IPS DF 19.7 (cell line): ENCODE results near the gene ABRACL.
"Not testable (repeated sequence)": the region's sequence is repeated elsewhere in the genome, so short reads cannot be mapped to it uniquely, and the experiment has no call there.

ENCODE experiments used
- DNase-seq: peaks from one replicate; pipeline ENCODE4 v3.0.0-alpha.2; 2013; ENCODE audit warnings: low read depth, low spot score

The ABRACL gene, protein sequence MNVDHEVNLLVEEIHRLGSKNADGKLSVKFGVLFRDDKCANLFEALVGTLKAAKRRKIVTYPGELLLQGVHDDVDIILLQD

DNA sequence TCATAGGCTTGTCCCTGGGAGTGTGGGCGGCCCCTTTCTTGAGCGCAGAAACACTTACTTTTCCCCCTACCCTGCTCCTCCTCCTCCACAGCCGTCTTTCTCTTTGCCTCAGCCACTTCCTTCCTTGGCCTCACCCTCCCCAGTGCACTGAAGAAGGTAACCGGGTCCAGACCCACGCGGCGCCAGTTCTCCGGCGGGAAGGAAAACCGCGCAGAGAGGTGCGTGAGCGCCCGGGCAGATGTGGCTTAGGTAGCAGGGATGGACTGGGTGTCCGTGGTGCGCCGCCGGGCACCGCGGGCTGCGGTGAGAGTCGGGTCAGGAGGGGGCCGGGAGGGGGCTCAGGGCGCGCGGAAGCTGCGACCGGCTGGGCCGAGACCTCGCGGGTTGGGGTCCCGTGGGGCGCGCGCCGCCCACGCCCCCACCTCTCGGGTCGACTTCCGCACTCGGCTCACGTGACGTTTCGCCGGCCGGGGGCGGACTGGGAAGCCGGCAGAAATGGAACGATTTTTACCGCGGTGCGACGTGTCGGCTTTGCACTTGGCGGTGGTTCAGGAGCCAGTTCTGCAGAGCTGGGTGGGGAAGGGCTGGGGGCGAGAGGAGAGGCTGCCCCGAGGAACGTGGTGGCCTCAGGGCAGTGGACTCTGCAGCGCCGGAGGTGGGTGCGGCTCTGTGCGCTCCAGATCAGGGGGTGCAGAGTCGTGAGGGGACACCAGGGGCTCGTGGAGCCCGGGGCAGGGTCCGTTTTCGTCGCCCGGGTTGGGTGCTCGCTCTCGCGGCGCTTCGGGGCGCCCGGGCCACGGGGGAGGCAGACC is at the start of gene ABRACL:
Gene ABRACL (plus strand): TSS at position 88 of the 812 bp plus-strand sequence. CDS start 5,416 bp downstream, outside the sequence.
- peak; percentile 78 for DNase-seq

DNA sequence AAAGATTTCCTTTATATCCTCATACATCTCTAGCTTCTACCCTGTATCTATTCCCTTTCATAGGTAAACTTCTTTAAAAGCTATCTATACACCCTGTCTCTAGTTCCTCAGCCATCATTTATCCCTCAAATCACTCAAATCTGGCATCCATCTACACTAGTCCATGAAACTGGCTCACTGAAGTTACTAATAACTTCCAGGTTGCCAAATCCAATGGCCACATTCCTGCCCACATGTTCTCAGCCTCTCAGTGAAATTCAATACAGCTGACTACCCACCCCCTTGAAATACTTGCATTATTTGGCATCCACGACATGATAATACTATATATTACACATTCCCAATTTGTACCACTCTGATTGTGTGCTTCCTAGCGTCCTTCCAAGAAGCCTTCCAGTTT is 49.2 kb upstream of the ABRACL start:
- DNase-seq, result no peak

DNA sequence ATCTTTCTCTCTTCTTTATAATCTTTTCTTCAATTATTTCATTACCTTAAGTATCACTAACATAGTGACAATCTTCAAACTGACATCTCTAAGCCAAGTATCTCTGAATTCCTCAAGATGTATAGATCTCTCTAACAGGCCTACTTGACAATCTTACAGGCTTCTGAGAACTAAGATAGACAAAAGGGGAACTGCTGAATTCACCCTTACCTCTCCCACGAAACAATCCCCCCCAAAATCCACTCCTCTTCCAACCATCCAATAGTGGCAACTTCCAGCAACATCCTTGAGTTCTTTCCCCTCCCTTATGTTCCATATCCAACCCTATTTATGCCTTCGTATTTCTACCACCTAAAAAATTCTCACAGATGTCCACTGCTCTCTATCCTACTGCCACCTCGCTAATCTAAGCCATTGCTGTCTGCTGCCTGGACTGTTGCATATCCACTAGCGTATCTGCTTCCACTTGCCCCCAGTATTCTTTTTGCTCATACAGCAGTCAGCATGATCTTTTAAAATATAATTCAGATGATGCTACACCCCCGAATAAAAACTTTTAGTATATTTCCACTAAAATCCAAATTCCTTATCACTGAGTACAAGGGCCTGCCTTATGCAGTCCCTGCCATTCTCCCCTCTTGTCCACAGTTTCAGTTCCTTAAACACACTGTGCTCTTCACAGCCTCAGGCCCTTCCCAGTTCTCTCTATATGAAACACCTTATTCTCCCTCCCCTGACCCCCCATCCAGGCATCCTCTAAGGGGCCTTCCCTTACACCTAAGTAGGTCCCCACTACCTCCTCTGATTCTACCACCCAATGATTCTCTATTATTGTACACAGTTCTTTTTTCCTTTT is 48.5 kb upstream of the ABRACL start:
- no peak for DNase-seq

DNA sequence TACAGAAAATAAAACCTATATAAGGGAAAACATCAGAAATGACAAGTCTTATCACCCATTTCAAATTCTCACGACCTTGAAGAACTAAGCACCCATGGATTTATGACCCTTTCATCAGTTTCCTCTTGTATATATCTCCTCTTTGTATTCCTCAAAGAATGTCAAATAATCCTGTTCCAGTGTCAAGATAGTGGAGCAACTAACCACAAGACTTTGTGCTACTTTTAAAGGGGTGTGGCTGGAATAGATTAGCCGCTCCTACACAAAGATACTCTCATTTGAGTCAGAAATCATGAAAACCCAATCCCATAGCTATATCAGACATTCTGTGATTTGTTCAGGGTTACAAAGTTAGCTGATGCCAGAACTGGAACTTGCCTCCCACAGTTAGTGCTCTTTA is 47.1 kb upstream of the ABRACL start:
- DNase-seq, result no peak

DNA sequence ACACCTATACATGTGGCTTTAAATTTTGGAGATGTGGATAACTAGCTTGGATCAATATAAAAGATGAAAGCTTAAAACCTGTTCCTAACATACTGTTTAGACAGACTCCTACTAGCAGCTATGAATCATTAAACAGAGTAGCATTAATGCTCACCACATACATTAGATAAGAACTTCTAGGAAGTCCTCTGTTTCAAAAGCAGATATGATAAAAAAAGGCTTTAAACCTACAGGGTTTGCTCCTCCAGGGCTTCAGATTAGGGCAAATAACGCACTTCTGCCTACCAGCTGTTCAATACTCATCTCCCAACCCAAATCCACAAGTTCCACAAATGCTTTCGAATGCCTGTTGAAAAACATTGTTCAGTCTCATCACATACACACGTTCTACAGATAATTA is 42.0 kb upstream of the ABRACL start:
- DNase-seq, result no peak

DNA sequence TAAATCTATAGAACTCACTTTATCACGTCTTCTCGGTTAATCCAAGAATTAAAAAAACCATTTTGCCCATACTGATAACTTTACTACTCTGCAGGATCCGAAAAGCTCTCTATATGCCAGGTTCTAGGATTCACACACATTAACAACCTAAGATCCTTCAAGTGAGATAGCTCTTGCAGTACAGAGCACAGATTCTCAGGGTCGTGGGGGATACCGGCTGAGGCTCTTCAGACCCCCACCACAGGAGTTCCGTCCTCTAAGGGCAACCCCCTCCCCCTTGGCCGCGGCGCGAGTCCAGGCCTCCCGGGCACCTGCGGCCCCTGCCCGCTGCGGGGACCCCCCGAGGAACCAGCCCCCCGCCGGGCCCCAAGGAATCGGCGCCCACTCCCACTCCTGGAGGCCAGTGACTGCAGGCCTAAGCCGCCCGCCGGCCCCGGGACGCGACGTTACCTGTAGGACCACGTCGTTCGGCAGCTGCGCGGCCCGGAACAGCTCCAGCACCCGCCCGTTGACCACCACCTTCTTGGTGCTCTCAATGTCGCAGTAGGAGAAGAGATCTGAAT is 41.4 kb upstream of the ABRACL start:
- no peak for DNase-seq

DNA sequence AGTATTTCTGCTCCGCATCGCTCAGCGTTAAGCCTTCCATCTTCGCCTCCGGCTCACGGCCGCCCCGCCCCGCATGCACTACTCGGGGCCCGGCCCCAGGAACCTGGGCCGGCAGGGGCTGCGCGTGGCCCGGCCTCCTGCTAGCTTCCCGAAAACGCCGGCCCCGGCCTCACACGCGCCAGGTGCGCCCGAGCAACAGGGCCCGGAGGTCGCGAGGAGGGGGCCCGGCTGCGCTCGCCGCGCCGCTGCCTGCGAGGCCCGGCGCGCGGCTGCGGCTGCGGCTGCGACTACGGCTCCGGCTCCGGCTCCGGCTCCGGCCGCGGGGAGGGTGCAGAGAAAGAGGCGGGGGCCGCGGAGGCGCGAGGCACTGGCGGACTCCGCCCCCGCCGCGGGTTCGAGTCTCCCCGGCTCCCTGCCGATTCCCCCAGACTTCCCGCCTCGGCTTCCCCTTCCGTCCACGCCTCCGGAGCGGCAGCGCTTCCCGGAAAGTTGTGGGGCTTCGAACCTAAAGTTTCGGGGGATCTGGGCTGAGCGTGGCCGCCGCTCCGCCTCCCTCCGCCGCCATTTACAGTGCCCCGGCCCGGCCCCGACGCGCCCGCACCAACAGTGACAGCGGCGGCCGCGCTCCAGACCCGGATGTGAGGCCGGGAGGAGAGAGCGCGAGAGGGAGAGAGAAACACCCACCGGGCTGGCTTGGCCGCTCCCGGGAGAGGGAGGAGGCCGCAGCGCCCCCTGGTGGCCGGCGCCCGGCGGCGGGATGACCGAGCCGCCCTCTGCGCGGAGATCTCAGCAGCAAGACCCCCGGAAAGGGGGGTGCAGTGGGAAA is 40.7 kb upstream of the ABRACL start, which contains the start of gene REPS1:
Gene REPS1 (minus strand): TSS at position 611 of the 826 bp plus-strand sequence. CDS start 571 bp downstream, at position 40.
- DNase-seq, result no peak

DNA sequence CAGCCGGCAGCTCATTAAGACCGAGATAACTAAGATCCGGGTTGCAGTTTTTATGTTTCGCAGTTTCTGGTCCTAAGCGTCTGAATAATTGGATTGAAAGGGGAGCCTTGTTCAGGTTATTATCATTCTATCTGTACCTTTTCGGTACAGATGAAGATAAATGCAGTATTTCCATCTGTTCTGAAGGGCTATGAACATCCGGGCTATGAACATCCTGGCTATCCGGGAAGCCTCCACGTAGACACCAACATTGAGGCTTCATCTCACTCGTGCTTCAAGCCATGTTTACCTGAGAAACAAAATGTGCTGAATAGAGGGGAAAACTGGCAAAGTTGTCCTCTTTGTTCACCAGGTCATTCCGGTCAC is 40.1 kb upstream of the ABRACL start:
- DNase-seq, result no peak

DNA sequence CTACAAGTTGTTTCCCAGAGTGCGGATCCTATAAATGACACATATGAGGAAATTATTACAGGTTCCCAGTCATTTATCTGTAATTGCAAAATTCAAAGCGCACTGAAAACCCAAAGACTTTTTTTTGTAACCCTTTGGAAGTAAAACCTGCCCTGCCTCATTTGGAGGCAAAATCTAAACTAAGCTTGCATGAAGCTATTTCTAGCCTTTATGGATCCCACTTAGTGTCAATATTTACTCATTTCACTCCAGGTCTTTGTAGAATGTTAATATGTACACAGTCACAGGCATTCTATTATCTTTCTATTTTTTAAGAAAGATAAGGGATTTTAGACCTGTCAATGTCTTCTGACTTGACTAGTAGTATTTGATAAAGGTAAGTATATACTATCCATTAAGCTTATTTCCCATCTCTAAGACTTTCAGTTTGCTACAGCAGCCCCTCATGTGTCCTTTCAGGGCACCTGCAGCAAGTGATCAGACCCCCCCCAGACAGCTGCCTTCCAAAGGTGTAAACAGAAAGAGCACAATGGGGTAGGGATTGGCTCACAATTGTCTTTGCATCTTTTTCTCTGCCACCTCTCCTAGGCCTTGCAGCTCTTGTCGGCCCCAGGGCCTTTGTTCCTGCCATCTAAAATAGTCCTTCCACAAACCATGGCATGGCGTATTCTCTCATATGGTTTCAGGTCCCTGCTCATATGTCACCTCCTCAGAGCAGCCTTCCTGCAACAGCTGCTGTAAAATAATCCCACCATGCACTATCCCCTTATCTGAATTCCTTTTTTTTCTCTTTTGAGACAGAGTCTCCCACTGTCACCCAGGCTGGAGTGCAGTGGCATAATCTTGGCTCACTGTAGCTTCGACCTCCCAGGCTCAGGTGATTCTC is 39.2 kb upstream of the ABRACL start:
- no peak for DNase-seq

DNA sequence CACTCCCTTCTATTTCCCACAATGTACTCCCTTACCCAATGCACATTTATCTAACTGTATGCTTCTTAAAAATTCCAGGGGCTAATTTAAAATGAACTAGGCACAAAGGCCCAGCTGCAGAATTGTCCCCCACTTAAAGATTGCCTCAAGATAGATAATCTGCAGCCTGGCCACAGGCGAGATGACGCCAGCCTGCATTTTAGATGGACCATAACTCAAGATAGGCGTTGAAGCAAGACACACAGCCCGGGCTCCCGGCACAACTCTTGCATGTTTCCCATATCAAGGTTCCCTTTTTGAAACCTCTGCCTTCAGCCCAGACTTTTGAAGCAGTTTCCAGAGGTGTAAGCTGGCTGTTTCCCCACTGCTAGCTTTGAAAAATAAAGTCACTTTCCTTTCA is 37.3 kb upstream of the ABRACL start:
- no peak for DNase-seq

DNA sequence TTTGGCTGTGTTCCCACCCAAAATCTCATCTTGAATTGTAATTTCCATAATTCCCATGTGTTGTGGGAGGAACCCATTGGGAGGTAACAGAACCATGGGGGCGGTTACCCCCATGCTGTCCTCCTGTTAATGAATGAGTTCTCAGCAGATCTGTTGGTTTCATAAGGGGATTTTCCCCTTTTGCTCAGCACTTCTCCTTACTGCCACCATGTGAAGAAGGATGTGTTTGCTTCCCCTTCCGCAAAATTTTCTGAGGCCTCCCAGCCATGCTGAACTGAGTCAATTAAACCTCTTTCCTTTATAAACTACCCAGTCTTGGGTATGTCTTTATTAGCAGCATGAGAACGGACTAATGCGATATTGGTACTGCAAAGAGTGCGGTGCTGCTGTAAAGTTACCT is 35.6 kb upstream of the ABRACL start:
- DNase-seq, result not testable (repeated sequence)

DNA sequence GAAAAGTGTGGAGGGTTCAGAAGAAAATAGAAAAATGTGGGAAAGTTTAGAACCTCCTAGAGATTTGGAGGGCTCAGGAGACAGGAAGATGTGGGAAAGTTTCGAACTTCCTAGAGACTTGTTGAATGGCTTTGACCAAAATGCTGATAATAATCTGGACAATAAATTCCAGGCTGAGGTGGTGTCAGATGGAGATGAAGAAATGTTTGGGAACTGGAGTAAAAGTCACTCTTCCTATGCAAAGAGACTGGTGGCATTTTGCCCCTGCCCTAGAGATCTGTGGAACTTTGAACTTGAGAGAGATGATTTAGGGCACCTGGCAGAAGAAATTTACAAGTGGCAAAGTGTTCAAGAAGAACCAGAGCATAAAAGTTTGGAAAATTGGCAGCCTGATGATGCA is 35.1 kb upstream of the ABRACL start:
- not testable (repeated sequence) for DNase-seq

DNA sequence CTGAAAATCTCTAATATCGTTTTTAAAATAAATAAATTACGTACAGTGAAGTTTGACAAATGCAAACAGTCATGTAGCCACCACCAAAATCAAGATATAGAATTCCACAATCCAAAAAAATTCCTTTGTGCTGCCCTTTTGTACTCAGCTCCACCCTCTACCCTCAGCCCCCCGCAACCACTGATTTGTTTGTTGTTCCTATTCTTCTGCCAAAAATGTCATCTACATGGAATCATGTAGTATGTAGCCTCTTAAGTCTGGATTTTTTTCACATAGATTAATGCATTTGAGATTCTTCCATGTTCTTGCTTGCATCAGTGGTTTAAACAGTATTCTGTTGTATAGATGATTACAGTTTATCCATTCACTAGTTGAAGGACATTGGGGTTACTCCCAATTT is 32.0 kb upstream of the ABRACL start:
- no peak for DNase-seq

DNA sequence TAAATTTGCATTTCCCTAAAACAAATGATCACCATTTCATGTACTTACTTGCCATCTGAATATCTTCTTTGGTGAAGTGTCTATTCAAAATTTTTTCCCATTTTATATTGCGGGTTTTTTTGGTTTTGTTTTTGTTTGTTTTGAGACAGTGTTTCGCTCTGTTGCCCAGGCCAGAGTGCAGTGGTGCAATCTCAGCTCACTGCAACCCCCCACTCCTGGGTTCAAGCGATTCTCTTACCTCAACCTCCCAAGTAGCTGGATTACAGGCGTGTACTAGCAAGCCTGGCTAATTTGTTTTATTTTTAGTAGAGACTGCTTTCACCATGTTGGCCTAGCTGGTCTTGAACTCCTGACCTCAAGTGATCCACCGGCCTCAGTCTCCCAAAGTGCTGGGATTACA is 31.4 kb upstream of the ABRACL start:
- DNase-seq, result no peak

DNA sequence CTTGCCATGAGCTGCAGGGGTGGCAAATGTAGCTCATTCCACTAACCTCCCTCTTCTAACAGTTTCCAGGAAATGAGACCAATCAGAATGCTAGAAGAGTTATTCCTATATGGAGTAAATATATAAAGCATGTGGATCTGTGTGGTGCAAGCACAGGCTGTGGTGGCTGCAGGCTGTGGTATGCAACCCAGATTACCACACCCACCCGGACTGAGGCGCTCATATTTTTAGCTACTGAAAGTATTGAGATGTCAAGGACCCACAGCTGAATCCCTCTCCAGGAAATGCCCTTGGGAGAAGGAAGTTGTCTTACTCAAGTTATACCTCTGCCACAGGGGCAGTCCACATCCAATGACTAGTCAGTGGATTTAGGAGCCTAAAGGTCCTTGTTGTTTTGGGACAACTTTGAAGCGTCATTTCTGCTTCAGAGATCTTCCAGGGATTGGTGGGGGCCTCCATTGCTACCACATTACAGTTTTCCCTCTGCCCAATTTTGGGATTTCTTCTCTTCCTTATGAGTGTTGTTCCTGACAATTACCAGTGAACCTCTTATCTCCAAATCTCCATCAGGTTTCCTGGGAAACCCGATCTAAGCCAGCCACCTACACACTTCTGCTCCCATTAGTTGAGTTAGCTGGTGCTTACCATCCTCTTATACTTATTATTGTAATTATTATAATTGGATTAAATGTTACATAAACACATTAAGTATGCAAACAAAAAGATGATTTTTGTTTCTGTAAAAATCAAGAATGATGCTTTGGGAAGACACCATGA is 28.4 kb upstream of the ABRACL start:
- no peak for DNase-seq

DNA sequence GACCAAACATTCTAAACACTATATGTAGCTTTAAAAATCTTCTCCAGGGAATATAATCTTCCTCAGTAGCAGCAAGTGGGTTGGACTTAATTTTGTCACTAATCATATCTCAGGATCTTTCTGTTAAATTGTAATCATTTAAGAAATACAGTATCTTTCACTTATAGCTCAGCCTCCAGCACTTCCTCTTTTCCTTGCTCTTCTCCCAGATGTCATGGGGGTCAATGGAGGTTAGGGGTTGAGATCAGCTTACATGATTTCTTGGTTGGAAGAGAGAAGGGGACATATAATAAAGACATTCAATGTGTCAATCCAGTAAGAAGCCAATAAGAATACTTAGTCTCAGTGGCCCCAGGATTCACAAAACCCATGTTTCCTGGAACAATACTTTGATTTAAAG is 24.8 kb upstream of the ABRACL start:
- no peak for DNase-seq

DNA sequence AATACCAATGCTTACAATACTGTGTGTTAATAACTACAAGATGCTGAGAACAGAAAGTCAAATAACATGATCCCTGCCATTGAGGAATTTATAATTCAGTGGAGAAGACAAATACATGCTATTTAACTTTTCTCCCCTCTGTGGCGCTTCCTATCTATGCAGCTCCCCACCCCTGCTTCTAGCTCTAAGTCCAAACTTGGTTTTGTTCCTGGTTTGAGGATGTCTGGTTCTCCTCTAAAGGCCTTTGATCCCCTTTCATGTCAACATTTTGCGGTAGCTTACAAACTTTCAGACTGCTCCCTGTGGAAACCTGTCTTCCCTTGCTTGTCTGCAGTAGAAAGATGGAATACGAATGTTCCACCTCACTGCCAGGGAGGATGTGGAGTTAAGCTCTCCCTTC is 22.1 kb upstream of the ABRACL start:
- no peak for DNase-seq

DNA sequence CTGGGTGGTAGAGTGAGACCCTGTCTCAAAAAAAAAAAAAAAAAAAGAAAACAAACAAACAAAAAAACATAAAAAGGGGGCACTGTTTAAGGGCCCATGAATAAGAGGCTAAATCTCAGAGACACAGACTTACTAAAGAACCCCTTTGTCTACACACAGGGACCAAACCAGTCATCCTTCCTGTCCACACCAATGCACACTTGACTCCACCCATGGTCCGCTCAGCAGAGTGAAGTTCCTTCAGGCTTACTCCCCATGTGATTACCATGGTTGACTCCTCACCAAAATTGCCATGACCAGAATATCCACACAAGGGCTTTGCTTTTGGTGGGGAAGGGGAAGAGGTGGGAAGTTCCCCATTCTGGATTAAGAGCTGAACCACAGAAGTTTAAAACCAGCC is 21.1 kb upstream of the ABRACL start:
- no peak for DNase-seq

DNA sequence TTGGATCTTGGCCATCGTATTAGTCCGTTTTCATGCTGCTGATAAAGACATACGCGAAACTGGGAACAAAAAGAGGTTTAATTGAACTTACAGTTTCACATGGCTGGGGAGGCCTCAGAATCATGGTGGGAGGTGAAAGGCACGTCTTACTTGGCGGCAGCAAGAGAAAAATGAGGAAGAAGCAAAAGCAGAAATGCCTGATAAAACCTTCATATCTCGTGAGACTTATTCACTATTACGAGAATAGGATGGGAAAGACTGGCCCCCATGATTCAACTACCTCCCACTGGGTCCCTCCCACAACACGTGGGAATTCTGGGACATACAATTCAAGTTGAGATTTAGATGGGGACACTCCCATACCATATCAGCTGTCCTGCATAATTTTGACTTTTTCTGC is 20.4 kb upstream of the ABRACL start:
- no peak for DNase-seq

DNA sequence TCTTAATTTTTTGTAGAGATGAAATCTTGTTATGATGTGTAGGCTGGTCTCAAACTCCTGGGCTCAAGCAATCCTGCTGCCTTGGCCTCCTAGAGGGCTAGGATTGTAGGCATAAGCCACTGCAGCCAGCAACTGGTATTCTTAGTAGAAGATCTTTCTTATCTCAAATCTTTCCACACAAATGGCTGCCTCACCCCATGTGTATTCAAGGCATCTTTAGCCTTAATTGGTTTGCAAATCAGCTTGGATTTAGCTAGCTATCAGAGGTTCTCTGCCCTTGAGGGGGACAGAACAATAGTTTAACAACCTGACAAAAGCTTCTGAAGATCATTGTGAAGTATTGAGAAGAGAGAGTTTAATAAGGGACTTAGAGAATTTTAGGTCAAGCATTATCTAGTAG is 17.9 kb upstream of the ABRACL start:
- DNase-seq, result no peak
